CD4-positive, alpha-beta T cell treated with Interleukin-4 for 1 hour (primary cell): ENCODE results near the gene CDK11A.
"Not testable (repeated sequence)": the region's sequence is repeated elsewhere in the genome, so short reads cannot be mapped to it uniquely, and the experiment has no call there.

Experiments
- DNase-seq, 2 donors: peaks; one replicate each; pipeline ENCODE4 v3.0.0-alpha.2; 2020 to 2022

CDK11A gene

DNA sequence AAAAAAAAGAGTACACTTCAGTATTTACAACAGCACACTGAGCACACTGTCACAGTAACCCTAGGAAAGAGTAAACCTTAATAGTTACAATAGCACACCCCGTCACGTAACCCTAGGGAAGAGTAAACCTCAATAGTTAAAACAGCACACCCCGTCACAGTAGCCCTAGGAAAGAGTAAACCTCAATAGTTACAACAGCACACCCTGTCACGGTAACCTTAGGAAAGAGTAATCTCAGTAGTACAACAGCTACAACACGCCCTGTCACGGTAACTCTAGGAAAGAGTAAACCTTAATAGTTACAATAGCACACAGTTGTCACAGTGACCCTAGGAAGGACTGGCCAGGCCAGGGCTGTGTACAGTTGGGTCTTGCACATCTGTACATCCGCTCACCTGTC, 3.0 kb downstream of the CDK11A start:
- no peak for DNase-seq

DNA sequence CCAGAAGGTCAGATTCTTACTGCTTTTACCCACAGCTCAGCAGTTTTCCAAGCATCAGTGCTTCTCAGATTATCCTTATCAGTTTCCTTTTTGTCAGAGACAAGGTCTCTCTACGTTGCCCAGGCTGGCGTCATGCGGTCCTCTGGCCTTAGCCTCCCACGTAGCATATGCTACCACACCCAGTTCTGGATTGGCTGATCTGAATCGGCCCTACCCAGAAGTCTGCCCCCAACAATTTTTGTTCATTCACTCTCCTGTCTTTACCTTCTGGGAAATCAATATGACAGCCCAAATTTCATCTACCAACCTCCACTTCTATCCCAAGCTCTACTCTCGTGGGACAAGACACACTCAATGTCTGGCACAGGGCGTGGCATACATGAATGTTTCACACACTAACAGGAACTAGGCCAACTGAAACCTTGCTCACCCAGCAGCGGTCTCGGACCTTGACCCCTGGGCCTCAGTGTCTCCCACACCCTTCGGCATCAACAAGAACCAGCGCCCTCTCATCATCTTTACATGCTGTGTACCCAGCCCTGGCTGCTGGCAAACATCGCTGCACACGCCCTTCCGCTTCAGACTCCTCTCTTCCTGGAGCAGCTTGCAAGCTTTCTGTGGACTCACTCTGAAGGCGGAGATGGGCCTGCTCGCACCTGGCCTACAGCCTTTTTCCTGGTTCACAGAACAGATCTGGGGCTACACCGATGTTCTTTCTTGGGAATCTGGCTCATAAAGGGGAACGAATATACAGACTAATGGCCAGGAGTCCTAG, 8.9 kb downstream of the CDK11A start:
- not testable (repeated sequence) for DNase-seq

DNA sequence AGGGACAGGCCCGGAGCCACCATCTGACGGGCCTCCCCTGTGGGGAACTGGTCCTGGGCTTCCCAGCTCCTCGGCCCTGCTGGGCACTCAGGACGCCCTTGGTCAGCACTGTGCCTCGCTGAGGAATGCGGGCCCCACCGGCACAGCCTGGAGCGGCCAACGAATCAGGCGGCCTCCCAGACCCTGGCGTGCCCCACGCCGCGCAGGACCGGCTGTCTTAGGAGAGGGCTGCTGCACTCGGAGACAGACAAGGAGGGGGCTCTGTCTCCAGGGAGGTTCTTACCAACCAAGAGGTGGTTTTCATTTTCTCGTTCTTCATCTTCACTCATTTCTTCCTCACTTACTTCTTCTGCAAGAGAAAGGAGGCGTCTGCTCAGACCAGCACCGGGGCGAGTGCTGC, 16.3 kb downstream of the CDK11A start:
- not testable (repeated sequence) for DNase-seq

- DNase-seq, result not testable (repeated sequence)
Measured at GRCh38 chr1:1707241-1707640, 16.9 kb downstream of the CDK11A start.

DNA sequence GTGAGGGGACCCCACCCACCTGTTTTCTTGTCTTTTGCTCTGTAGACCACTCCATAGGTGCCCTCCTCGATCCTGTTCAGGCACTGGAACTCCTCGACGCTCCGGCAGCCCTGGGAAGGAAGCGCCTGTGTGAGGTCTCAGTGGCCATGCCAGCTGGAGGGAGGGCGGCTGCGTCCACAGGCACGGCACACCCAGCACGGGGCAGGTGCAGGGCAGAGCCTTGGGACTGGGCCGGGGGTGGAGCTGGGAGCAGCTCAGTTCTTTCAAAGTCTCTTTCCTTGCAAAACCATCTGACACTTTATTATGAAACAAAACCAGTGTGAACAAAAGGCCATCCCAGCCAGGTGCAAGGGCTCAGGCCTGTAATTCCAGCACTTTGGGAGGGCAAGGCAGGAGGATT, 18.5 kb downstream of the CDK11A start:
- DNase-seq, result not testable (repeated sequence)

DNA sequence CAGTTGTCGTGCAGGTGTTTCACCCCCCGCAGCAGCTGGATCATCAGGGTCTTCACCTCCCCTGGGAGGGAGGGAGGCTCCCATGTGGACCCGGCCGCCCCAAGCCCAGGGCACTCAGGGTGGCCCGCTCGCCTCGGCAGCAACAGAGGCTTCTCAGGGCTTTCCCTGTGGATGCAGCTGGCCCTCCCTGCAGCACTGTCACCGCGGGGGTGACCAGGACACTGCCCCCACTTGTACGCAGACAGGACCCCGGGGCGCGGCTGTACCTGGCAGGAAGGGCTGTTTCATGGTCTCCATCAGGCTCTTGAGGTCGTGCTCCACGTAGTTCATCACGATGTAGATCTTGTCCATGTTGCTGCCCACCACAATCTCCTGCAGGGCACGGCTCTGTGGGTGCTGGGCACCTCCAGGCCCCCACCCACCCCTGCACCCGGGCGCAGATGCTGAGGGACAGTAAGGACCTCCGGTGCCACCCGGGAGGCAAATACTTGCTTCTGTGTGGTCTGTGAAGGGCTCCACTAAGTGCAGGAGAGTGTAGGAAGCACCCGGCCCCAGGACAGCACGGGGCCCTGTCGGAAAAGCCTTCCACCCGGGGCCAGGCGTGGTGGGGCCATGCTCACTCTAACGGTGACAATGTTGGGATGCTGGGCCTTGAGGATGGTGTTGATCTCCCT, 19.7 kb downstream of the CDK11A start:
- DNase-seq, result not testable (repeated sequence)

DNA sequence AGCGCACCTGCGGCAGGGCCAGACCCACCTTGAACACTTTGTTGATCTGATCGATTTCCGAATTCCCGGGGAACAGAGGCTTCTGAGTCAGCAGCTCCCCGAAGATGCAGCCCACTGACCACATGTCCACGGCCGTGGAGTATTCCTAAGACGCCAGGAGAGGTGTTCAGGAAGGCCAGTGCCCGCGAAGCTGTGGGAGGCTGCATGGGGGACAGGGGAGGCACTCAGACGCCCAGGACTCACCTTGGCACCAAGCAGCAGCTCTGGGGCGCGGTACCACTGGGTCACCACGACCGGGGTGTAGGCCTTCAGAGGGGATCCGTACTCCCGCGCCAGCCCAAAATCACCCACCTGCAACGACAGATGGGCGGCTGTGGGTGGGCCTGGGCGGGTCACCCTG, 20.4 kb downstream of the CDK11A start:
- no peak for DNase-seq

GRCh38 chr1:1702506-1702905, 21.7 kb downstream of the CDK11A start:
- DNase-seq, result not testable (repeated sequence)

- DNase-seq, result not testable (repeated sequence)
Measured at GRCh38 chr1:1700557-1700956, 23.6 kb downstream of the CDK11A start.

GRCh38 chr1:1700067-1700466, 24.1 kb downstream of the CDK11A start:
- DNase-seq, result not testable (repeated sequence)

DNA sequence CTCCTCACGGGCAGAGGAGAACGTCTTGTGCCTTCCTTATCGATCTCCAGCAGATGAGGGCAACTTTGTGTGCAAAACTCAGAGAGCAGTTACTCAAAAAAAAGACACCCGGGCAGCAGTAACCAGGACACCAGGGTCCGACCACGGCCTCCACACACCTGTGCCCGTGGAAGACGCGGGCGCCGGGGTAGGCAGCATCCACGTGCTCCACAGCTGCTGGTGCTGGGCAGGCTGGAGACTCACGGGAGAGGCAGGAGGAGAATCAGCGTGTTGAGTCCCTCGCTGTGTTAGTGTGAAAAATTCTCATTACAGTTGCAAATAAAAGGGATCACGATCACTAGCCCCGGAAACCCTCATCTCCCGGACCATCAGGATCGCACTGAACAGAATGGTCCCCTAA, 25.1 kb downstream of the CDK11A start:
- not testable (repeated sequence) for DNase-seq

DNA sequence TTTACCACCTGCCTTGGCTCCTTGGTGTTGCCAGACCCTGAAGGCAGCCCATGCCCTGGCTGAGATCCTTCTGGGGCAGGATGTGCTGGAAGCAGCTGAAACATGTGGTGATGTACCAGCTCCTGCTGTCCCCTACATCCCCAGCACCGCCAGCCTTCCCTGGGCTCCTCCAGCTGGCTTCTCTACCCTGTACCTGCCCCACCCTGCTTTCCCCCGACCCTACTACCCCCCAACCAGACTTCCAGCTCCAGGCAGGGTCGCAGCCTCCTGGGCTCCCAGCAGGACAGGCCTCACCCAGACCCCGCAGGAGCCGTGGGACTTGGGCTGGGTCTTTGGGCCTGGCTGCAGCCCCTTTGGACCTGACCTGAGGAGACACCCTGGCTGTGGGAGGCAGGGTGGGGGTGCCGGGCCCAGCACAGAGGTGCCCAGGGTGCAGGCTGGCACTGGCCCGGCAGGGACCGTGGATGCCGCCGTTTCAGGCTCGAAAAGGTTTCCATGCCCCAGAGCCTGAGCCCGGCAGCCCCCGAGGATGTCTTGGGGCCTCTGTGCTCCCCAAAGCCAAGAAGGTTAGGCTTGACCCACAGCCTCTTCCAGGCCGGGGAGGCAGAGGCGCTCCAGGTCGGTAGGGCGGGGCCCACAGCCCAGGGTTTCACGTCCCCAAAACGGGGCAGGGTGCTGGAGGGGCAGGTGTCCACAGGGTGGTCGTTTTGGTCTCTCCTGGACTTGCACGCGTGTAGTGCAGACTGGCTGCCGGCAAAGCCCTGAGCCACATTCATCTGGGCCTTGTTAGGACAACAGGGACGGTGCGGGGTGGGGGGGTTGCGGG, 26.6 kb downstream of the CDK11A start:
- DNase-seq, result not testable (repeated sequence)

GRCh38 chr1:1696431-1697357, 27.5 kb downstream of the CDK11A start:
- not testable (repeated sequence) for DNase-seq

DNA sequence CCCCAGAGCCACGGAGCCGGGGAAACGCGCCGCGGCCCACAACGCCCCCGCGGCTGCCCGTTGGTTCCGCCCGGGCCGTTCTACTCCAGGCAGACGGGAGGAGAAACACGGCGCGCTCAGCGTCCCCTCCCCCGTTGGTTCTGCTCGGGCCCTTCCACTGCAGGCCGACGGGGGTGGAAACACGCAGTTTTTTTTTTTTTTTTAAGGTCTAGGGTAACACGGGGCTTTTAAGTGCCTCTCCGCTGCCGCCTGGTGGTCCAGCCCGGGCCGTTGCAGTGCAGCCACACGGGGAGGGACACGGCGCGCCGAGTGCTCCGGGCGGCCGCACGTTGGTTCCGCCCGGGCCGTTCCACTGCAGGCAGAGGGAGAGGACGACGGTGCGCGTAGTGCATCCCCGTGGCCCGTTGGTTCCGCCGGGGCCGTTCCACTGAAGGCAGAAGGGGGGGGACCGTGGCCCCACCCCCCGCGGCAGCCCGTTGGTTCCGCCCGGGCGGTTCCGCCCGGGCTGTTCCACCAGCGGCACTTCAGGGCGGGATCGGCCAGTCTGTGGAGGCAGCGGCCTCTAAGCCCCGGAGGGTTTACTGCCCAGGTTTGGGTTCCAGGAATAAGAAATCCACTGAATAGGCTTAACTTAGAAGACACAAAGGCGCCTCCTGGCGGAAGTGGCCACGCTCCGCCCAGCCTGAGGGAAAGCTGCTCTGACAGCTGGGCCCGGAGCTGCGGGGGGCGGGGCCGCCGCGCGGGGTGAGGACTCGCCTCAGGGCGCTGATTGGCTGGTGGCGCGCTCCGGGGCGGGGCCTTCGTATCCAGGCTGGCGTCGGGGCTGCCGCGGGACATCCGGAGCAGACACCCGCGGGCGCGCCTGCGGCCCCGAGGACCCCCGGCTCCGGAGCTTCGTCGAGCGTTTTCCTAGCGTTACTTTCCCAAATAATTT, 31.2 kb downstream of the CDK11A start, which contains the start of gene SLC35E2B:
TSS of gene SLC35E2B (minus strand) at position 82 of the 934 bp plus-strand sequence. CDS start 16,096 bp downstream, outside the sequence.
- peak; percentile 91 to 98 for DNase-seq

- not testable (repeated sequence) for DNase-seq
Measured at GRCh38 chr1:1692324-1692713, 31.8 kb downstream of the CDK11A start.

- not testable (repeated sequence) for DNase-seq
Measured at GRCh38 chr1:1691443-1691842, 32.7 kb downstream of the CDK11A start.

GRCh38 chr1:1689526-1689925, 34.6 kb downstream of the CDK11A start:
- DNase-seq, result not testable (repeated sequence)

DNA sequence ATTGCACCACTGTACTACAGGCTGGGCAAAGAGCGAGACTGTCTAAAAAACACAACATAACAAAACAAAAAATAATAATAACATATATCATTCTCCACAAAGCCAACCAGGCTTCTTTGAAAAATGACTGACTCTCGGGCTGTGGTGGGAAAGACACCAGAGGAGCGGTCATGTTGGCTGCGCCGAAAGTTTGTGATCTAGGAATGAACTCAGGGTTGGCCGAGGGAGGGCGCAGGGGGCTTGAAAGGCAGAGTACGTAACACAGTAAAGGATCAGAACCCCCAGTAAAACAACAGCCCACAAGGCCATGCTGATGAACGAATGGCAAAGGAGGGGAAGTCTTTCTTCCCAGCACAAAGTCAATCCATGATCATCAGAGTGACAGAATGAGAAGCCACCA, 36.3 kb downstream of the CDK11A start:
- DNase-seq, result no peak

DNA sequence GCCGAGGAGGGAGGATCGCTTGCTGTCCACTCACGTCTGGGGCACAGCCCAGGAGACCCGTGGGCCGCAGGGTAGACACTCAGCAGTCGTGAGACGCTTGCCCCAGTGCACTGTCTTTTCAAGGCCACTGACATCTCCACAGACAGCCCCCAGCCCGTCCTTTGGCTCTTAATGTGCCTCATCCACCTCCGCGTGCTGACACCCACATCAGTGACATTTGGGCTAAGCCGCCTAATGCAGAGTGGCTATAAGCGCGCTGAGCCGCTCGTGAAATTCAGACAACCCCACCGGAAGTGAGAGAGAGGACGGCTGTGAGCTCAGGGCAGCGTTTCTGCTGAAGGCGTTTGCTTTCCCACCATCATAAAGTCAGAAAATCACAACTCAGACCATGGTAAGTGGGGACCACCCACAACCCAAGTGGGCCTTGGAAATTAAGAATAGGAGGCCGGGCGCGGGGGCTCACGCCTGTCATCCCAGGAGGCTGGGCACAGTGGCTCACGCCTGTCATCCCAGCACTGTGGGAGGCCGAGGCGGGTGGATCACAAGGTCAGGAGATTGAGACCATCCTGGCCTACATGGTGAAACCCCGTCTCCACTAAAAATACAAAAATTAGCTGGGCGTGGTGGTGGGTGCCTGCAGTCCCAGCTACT, 40.0 kb downstream of the CDK11A start:
- DNase-seq, result no peak
